HG03460 (cell line): ENCODE results near the gene LRRTM4.
"Not testable (repeated sequence)": the region's sequence is repeated elsewhere in the genome, so short reads cannot be mapped to it uniquely, and the experiment has no call there.

Source experiments
- ATAC-seq: cut with Tn5 transposase; IDR thresholded peaks from one replicate; pipeline ENCODE4 v1.9.1; 2021; ENCODE audit not compliant: unreplicated experiment

Gene LRRTM4

GRCh38 chr2:77088424-77088823 lies 433.8 kb downstream of the LRRTM4 start:
- ATAC-seq = not testable (repeated sequence)

GRCh38 chr2:77087987-77088414 lies 434.2 kb downstream of the LRRTM4 start:
- no peak for ATAC-seq

GRCh38 chr2:77086478-77086877 lies 435.7 kb downstream of the LRRTM4 start:
- ATAC-seq = no peak

GRCh38 chr2:77086051-77086450 lies 436.1 kb downstream of the LRRTM4 start:
- ATAC-seq = no peak

- ATAC-seq = no peak
Observed at GRCh38 chr2:77085561-77085960, 436.6 kb downstream of the LRRTM4 start.

- ATAC-seq = no peak
Observed at GRCh38 chr2:77081597-77081996, 440.6 kb downstream of the LRRTM4 start.

- no peak for ATAC-seq
Observed at GRCh38 chr2:77064324-77064723, 457.9 kb downstream of the LRRTM4 start.

- no peak for ATAC-seq
Observed at GRCh38 chr2:77054938-77055337, 467.2 kb downstream of the LRRTM4 start.

- ATAC-seq = no peak
Observed at GRCh38 chr2:77046339-77046738, 475.8 kb downstream of the LRRTM4 start.

- ATAC-seq = not testable (repeated sequence)
Observed at GRCh38 chr2:77045456-77045855, 476.7 kb downstream of the LRRTM4 start.

GRCh38 chr2:77034445-77034844 lies 487.7 kb downstream of the LRRTM4 start:
- no peak for ATAC-seq

- ATAC-seq = not testable (repeated sequence)
Observed at GRCh38 chr2:77029237-77029636, 492.9 kb downstream of the LRRTM4 start.

GRCh38 chr2:77028032-77028600 lies 494.1 kb downstream of the LRRTM4 start:
- no peak for ATAC-seq

- ATAC-seq = no peak
Observed at GRCh38 chr2:77025714-77026113, 496.5 kb downstream of the LRRTM4 start.

GRCh38 chr2:77021161-77021560 lies 501.0 kb downstream of the LRRTM4 start:
- no peak for ATAC-seq

GRCh38 chr2:77018219-77018618 lies 504.0 kb downstream of the LRRTM4 start:
- no peak for ATAC-seq

GRCh38 chr2:77017355-77017745 lies 504.8 kb downstream of the LRRTM4 start:
- no peak for ATAC-seq

GRCh38 chr2:77016443-77017354 lies 505.5 kb downstream of the LRRTM4 start:
- no peak for ATAC-seq

GRCh38 chr2:77013953-77014352 lies 508.2 kb downstream of the LRRTM4 start:
- no peak for ATAC-seq

- no peak for ATAC-seq
Observed at GRCh38 chr2:77013457-77013856, 508.7 kb downstream of the LRRTM4 start.

- no peak for ATAC-seq
Observed at GRCh38 chr2:77009307-77009706, 512.9 kb downstream of the LRRTM4 start.

GRCh38 chr2:77008853-77009252 lies 513.3 kb downstream of the LRRTM4 start:
- no peak for ATAC-seq
